Central memory CD4-positive, alpha-beta T cell (primary cell): ENCODE measurements around the gene CDK11A.
"Not testable (repeated sequence)": the region's sequence is repeated elsewhere in the genome, so short reads cannot be mapped to it uniquely, and the experiment has no call there.

Source experiments
- DNase-seq: peaks from one replicate; pipeline ENCODE4 v3.0.0; 2022

The CDK11A gene

GRCh38 chr1:1683104-1683905, 40.9 kb downstream of the CDK11A start:
- no peak for DNase-seq

- no peak for DNase-seq
Observed at GRCh38 chr1:1680912-1681273, 43.3 kb downstream of the CDK11A start.

- DNase-seq = no peak
Observed at GRCh38 chr1:1680031-1680911, 43.9 kb downstream of the CDK11A start.

DNA sequence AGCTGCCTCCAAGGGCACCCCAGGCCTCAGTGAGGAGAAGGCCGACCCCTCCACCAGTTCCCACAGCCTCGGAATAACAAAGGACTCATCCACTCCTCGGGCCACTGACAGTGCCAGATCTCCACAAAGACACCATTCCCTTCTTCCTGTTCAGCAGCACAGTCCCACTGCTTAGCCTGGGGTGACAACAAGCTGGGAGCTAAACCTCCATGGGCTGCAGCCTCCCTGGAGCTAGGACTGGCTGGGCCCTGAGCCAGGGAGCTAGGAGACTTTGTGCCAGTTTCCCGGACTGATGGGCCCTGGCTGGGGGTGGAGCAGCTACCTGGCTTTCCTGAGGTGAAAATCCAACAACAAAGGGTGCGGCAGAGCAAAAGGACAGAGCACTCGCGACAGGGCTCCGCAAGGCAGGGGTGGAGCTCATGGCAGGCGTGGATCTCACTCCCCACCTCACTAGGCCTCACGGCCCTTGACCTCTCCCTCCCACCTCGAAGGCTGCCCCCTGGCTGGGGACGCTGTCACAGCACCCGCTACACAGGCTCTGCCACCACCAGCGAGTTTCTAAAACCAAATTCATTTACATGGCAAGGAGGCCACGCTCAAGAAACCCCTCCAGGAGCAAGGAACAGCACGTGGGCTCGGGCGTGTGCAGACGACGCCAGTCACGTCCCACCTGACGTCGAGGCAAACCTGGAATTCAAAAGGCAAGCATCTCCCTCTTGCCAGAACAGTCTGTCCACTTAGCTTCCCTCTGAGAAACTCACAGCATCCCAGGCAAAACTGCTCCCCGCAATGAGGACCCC, 45.4 kb downstream of the CDK11A start:
- peak; percentile 20 for DNase-seq

DNA sequence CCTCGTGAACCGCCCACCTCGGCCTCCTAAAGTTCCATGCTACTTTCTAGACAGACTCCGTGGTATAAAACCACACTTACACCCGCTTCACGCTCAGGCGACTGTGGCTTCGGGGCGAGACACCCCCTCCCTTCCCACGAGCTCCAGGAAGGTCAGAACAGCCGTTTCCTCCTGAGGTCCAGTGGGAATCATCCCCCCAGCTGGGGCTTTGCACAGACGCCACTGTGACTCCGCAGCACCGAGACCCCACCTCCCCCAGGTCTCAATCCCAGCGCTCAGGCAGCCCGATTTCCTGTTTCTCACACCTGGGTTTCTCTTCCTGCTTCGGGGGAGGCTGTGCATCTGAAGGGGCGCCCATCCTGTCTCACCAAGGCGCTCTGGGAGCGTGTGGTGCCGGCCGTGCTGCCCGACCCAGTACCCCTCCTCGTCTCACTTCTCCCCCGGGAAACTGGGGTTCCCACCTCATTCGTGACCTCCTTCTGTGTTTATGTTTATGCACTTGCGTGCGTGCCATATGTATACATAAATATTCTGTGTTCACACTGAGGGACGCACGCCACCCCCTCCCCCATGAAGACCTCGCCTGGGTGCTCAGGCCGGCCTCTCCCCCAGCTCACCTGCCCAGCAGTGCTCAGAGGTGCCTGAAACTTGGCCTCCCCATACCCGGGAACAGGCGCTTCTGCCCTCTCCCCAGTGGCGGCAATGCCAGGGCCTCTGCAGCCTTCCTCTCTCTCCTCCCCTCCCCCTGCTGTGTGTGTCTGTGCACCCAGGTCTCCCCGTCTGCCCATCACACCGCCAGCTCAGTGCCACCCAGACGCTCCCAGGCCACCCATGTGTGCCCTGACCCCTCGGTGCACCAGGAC, 46.2 kb downstream of the CDK11A start:
- DNase-seq = peak; percentile 58

DNA sequence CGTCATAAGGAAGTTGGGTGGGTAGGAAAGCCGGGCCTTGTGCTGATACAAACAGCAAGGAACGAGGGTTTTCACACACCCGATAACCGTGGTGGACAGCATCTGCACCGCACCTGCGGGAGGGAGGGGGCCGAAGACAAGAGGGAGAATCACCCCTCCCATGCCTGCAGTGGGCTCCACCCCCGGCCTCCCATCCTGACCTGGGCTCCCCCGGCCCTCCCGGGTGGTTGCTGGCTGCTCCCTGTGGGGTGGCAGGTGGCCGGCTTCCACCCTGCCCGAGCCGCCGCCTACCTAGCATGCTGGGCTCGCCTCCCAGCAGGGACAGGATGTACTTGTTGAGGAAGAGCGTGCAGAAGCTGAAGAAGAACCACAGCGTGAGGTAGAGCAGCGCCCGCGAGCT, 48.1 kb downstream of the CDK11A start:
- DNase-seq = not testable (repeated sequence)

DNA sequence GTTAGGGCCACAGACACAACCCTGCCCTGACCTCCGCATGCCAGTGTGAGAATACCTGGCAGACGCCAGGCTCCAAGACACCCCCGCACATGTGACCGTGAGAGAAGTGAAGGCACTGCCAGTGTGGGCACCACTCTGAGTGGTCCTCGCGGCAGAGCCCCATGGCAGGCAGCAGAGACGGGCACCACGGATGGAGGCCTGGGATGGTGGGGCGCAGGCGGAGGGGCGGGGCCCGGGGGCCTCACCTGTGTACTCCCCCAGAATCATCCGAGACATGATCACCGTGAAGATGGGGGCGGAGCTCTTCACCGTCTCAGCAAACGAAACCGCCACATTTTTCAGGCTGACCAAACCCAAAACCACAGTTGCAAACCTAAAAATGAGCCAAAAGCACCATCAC, 48.9 kb downstream of the CDK11A start:
- DNase-seq = not testable (repeated sequence)

- not testable (repeated sequence) for DNase-seq
Observed at GRCh38 chr1:1674806-1675205, 49.4 kb downstream of the CDK11A start.

DNA sequence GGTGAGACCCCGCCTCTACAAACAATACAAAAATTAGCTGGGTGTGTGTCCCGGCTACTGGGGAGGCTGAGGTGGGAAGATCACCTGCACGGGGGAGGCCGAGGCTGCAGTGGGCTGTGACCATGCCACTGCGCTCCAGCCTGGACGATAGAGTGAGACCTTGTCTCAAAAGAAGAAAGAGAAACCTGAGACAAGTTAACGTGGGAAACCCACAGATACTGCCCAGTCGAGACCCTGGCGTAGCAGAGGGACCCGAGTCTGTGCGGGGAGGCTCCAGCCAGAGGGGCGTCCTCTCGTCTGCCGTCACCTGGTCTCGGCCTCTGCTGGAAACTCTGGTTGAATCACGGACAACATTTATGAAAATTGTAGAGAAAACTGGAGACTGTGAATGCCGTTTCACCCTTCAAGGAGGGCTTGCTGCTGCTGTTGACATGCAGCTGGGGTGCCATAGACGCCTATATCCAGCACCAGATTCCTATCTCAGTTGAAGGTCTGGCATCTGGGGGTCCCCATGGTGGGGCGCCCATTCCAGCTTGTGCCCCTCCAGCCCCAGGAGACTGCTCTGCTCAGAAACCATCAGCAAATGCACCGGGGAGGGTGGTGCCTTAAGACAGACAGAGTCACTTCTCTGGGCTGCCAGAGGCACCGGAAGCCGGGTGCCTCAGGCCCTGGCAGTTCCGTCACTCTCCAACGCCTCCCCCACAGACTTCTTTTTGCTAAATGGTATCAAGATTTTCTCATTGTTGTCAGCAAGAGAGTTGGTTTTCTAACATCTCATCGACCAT, 51.8 kb downstream of the CDK11A start:
- no peak for DNase-seq

GRCh38 chr1:1671365-1672119, 52.6 kb downstream of the CDK11A start:
- DNase-seq = no peak

DNA sequence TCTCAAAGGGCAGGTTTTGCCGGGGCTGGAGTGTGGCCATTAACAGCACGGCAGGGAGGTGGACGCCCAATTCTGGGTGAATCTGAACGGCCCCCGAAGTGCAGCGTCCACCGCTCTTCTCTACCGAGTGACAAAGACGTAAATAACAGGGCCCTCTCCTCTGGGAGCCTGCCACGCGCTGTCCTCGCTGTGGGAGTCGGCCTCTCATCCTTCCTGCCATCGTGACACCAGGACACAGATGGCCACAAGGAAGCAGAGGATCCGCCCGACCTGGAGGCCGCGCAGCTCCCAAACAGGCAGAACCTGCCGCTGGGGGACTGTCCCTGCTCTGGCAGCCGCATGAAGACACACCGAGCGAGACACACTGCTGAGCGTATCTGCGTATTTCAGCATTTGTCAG, 53.3 kb downstream of the CDK11A start:
- DNase-seq = no peak

- no peak for DNase-seq
Observed at GRCh38 chr1:1669468-1670440, 54.4 kb downstream of the CDK11A start.

DNA sequence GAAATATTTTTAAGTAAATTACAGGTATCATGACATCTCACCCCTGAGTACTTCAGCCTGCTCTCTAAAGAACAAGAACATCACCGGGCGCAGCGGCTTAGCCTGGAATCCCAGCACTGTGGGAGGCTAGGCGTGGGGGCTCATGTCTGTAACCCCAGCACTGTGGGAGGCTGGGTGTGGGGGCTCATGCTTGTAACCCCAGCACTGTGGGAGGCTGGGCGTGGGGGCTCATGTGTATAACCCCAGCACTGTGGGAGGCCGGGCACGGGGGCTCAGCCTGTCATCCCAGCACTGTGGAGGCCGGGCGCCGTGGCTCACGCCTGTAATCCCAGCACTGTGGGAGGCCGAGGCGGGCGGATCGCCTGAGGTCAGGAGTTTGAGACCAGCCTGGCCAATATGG, 57.6 kb downstream of the CDK11A start:
- no peak for DNase-seq

DNA sequence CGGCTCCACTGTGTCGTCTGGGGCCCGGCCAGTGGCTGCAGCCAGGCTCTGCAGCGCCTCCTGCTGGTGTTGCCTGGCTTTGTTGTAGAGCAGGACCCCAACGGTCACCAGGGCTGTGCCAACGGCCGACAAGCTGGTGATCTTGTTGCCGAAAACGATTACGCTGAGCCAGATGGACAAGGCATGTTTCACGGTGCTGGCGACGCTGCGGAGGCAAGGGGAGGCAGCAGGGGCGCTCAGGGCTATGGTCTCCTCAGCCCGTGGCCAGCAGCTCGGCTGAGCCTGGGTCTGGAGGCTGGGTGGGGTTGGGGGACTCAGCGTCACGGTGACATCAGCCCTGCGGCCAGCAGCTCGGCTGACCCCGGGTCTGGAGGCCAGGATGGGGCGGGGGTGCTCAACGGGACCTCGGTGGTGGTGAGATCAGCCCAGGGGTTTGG, 58.3 kb downstream of the CDK11A start:
- DNase-seq = no peak

DNA sequence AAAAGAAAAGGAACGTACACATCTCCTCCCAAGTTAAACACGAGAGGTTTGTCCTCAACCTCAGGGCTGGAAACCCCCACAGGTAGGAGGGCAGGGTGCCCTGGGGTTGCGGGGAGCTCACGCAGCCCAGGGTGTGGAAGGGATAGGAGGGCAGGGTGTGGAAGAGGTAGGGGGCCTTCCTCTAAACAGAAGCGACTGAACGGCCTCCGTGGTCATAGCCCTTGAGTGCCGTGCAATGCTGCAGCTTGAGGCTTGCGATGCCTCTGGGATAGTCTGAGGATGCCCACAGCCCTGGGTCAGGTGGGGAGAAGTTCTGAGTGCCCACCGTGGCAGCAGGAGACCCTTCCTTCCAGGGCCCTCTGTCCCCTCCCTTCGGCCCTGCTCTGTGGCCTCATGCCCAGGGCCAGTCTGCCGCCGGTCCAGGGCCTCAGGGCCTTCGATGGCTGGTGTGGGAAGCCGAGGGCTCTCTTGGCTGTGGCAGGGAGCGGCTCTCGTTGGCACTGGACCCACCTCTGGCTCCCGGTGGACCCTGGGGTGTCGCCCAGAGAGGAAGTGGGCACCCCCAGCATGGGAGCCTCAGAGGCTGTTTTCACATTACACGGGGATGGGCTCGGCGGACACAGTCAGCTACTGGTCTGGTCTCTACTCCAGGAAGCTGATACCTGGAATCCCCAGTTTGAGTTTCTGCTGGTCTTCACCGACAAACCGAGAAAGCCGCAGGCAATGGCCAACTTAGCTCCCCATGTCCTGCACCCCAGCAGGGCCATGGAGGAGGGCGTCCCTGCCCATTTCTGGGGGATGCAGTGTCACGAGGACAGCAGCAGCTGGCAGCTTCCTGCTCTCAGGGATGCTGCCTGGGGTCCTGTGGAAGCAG, 59.0 kb downstream of the CDK11A start:
- no peak for DNase-seq

- DNase-seq = not testable (repeated sequence)
Observed at GRCh38 chr1:1664318-1664717, 59.8 kb downstream of the CDK11A start.

- not testable (repeated sequence) for DNase-seq
Observed at GRCh38 chr1:1662830-1663560, 61.2 kb downstream of the CDK11A start.
